Smooth muscle cell (in vitro differentiated cells): ENCODE measurements around the gene NOTCH4. TPM values are rescaled to one million over a fixed set of nuclear protein-coding genes. Genes with fewer than 3 reads are reported as not detected.

Source experiments
- DNase-seq: peaks from one replicate; lab custom pipeline; 2025; ENCODE audit not compliant: unreplicated experiment; lab: John Stamatoyannopoulos, UW
- H2AFZ ChIP-seq: fragments of 200-600 bp; sonication (generic); 2 replicates; pipeline ENCODE4 v1.6.0; 2016; ENCODE audit warnings: antibody characterized with exemption, low read depth, mild to moderate bottlenecking
- H3F3A ChIP-seq: fragments of 200-600 bp; sonication (generic); 2 replicates; pipeline ENCODE4 v1.6.0; 2017; ENCODE audit warnings: antibody characterized with exemption, low read depth
- H3K27ac ChIP-seq: fragments of 200-600 bp; sonication (generic); 2 replicates; pipeline ENCODE4 v1.5.1; 2016; ENCODE audit warnings: low read depth, mild to moderate bottlenecking
- H3K27me3 ChIP-seq: fragments of 200-600 bp; sonication (generic); 2 replicates; pipeline ENCODE4 v1.6.1; 2016; ENCODE audit warnings: low read depth, mild to moderate bottlenecking
- H3K36me3 ChIP-seq: fragments of 200-600 bp; sonication (generic); 2 replicates; pipeline ENCODE4 v1.5.1; 2016; ENCODE audit warnings: low read depth
- H3K4me1 ChIP-seq: fragments of 200-600 bp; sonication (generic); 2 replicates; pipeline ENCODE4 v1.5.1; 2016; ENCODE audit warnings: low read depth
- H3K4me2 ChIP-seq: fragments of 200-600 bp; sonication (generic); 2 replicates; pipeline ENCODE4 v1.6.0; 2016; ENCODE audit warnings: mild to moderate bottlenecking
- H3K4me3 ChIP-seq: fragments of 200-600 bp; sonication (generic); 2 replicates; pipeline ENCODE4 v1.5.1; 2016; ENCODE audit warnings: mild to moderate bottlenecking
- H3K79me2 ChIP-seq: fragments of 200-600 bp; sonication (generic); 2 replicates; pipeline ENCODE4 v1.6.0; 2016; ENCODE audit warnings: low read depth, mild to moderate bottlenecking
- H3K9ac ChIP-seq: fragments of 200-600 bp; sonication (generic); 2 replicates; pipeline ENCODE4 v1.6.0; 2016; ENCODE audit warnings: low read depth
- H3K9me3 ChIP-seq: fragments of 200-600 bp; sonication (generic); replicated peaks from 2 replicates; pipeline ENCODE4 v1.5.1; 2016; ENCODE audit warnings: low read depth
- H4K20me1 ChIP-seq: fragments of 200-600 bp; sonication (generic); 2 replicates; pipeline ENCODE4 v1.6.0; 2016; ENCODE audit warnings: low read depth
- CTCF ChIP-seq: fragments of 200-600 bp; sonication (generic); IDR thresholded peaks from 2 replicates; pipeline ENCODE4 v1.5.1; 2017; ENCODE audit warnings: borderline replicate concordance, mild to moderate bottlenecking, antibody characterized with exemption; ENCODE audit not compliant: insufficient read depth, poor library complexity, severe bottlenecking
- WGBS: methylation state at CpG from one replicate; pipeline ENCODE4 v1.1.7; 2016; ENCODE audit warnings: low lambda C conversion rate; 5-methylcytosine and 5-hydroxymethylcytosine counted together
- polyA plus RNA-seq: library from polyadenylated mRNA; unstranded; fragments of >200 nt; fragmentation: Nextera tagmentation; extraction: Ambion mirVana; gene quantifications from 2 replicates; pipeline ENCODE4 v1.2.1, GENCODE V29; 2016
- total RNA-seq: library from RNA; depleted of rRNA; stranded (reverse); fragments of >200 nt; gene quantifications from 2 replicates; pipeline ENCODE4 v1.2.3, GENCODE V29; 2014

Gene NOTCH4
- total and polyA plus RNA-seq, 2 experiments from 2014 or later: 0.54 to 1.6 TPM

- TF ChIP-seq CTCF: no peak
- H3K27ac ChIP-seq: no peak overlapping the region
These were observed 40.3 kb downstream of the NOTCH4 start for GRCh38 chr6:32183483-32184083.

GRCh38 chr6:32183030-32183429 is 40.8 kb downstream of the NOTCH4 start:
- H3K36me3 ChIP-seq: no peaks in the 10 kb centered on the region
- no peak overlapping the region for H3K9ac ChIP-seq
- H3K4me1 ChIP-seq: peaks cover 3% of the 10 kb centered on the region
- no peak overlapping the region for H3K4me3 ChIP-seq
- TF ChIP-seq CTCF: no peak
- H4K20me1 ChIP-seq: no peaks in the 10 kb centered on the region
- DNase-seq: no peak
- no peak overlapping the region for H2AFZ ChIP-seq
- H3K9me3 ChIP-seq: no peaks in the 10 kb centered on the region
- H3K79me2 ChIP-seq: peaks cover 11% of the 10 kb centered on the region
- H3K4me2 ChIP-seq: no peak overlapping the region
- no peaks in the 10 kb centered on the region for H3K27me3 ChIP-seq
- 89% methylated on average over 3 of the region's 3 CpGs for WGBS
- H3F3A ChIP-seq: peaks cover 19% of the 10 kb centered on the region
- H3K27ac ChIP-seq: no peak overlapping the region

More at GRCh38 chr6:32183483-32184083, 40.3 kb downstream of the NOTCH4 start:
- peaks cover 15% of the 10 kb centered on the region for H3K79me2 ChIP-seq
- peaks cover 19% of the 10 kb centered on the region for H3F3A ChIP-seq
- no peak overlapping the region for H3K9ac ChIP-seq
- no peaks in the 10 kb centered on the region for H3K36me3 ChIP-seq
- DNase-seq: no peak
- no peak overlapping the region for H2AFZ ChIP-seq
- no peaks in the 10 kb centered on the region for H3K9me3 ChIP-seq
- 94% methylated on average over 15 of the region's 15 CpGs for WGBS
- peaks cover 9% of the 10 kb centered on the region for H3K4me1 ChIP-seq
- no peak overlapping the region for H3K4me2 ChIP-seq
- H4K20me1 ChIP-seq: no peaks in the 10 kb centered on the region
- H3K27me3 ChIP-seq: no peaks in the 10 kb centered on the region
- H3K4me3 ChIP-seq: no peak overlapping the region

GRCh38 chr6:32182555-32182981 is 41.3 kb downstream of the NOTCH4 start:
- H3F3A ChIP-seq: peaks cover 15% of the 10 kb centered on the region
- no peak for TF ChIP-seq CTCF
- DNase-seq: no peak
- no peak overlapping the region for H3K4me2 ChIP-seq
- H3K9ac ChIP-seq: no peak overlapping the region
- WGBS: 94% methylated on average over 10 of the region's 10 CpGs
- no peaks in the 10 kb centered on the region for H3K9me3 ChIP-seq
- H3K4me3 ChIP-seq: no peak overlapping the region
- H4K20me1 ChIP-seq: no peaks in the 10 kb centered on the region
- H3K79me2 ChIP-seq: peaks cover 11% of the 10 kb centered on the region
- no peaks in the 10 kb centered on the region for H3K36me3 ChIP-seq
- H2AFZ ChIP-seq: no peak overlapping the region
- no peaks in the 10 kb centered on the region for H3K27me3 ChIP-seq
- H3K27ac ChIP-seq: no peak overlapping the region
- peaks cover 3% of the 10 kb centered on the region for H3K4me1 ChIP-seq
